HepG2 (cell line): ENCODE results near the gene ALG3.

Experiments used
- CREM ChIP-seq, 2 experiments: sonication (generic) in 1 of 2; formaldehyde crosslinking in 1 of 2; IDR thresholded peaks; 2 replicates each; pipeline versions ENCODE4 v1.4.0 to v1.6.1; 2016 to 2020; ENCODE audit warnings: antibody characterized with exemption in 1 of 2, mild to moderate bottlenecking in 1 of 2, missing genetic modification reagents in 1 of 2
- FOSL2 ChIP-seq: sonication (generic); formaldehyde crosslinking; IDR thresholded peaks from 2 replicates; pipeline ENCODE4 v1.4.0; 2020; ENCODE audit warnings: missing genetic modification reagents
- HNRNPH1 ChIP-seq: fragments of 200-400 bp; formaldehyde crosslinking; optimal IDR thresholded peaks from 2 replicates; pipeline ENCODE3; 2017; ENCODE audit warnings: mild to moderate bottlenecking, low read depth, low read length
- IRX3 ChIP-seq: sonication (generic); formaldehyde crosslinking; IDR thresholded peaks from 2 replicates; pipeline ENCODE4 v1.8.1; 2023; ENCODE audit warnings: mild to moderate bottlenecking, low read depth, missing genetic modification reagents, borderline replicate concordance
- JUN ChIP-seq: sonication (generic); formaldehyde crosslinking; IDR thresholded peaks from 2 replicates; pipeline ENCODE4 v1.4.0; 2020; ENCODE audit warnings: mild to moderate bottlenecking, missing genetic modification reagents
- KDM3A ChIP-seq: IDR thresholded peaks from 2 replicates; pipeline ENCODE4 v1.6.1; 2018; ENCODE audit warnings: low read depth, missing compliant biosample characterization
- NKX3-1 ChIP-seq: sonication (generic); formaldehyde crosslinking; IDR thresholded peaks from 2 replicates; pipeline ENCODE4 v1.5.0; 2020; ENCODE audit warnings: missing genetic modification reagents
- PCBP2 ChIP-seq: fragments of 200-400 bp; formaldehyde crosslinking; optimal IDR thresholded peaks from 2 replicates; pipeline ENCODE3; 2018; ENCODE audit warnings: low read length, low read depth; ENCODE audit not compliant: poor library complexity, severe bottlenecking
- POLR2A ChIP-seq, 2 experiments: IDR thresholded peaks; 2 replicates each; pipeline ENCODE4 v1.6.1; 2011; ENCODE audit warnings: low read depth in 2 of 2, low read length in 2 of 2, mild to moderate bottlenecking in 1 of 2, moderate library complexity in 1 of 2; ENCODE audit not compliant: insufficient read depth in 1 of 2
- ZKSCAN1 ChIP-seq: fragments of 150-350 bp; IDR thresholded peaks from 2 replicates; pipeline ENCODE4 v1.6.1; 2014; ENCODE audit warnings: low read length
- ZNF10 ChIP-seq: sonication (generic); formaldehyde crosslinking; IDR thresholded peaks from 2 replicates; pipeline ENCODE4 v1.4.0; 2020; ENCODE audit warnings: mild to moderate bottlenecking, low read depth, missing genetic modification reagents, borderline replicate concordance
- TF ChIP-seq, protein P1 (sequence below): sonication (generic); formaldehyde crosslinking; IDR thresholded peaks from 2 replicates; pipeline ENCODE4 v1.5.0; 2020; ENCODE audit warnings: mild to moderate bottlenecking, missing genetic modification reagents, moderate library complexity
- TF ChIP-seq, protein P2 (sequence below): sonication (generic); formaldehyde crosslinking; IDR thresholded peaks from 2 replicates; pipeline ENCODE4 v1.4.0; 2020; ENCODE audit warnings: missing genetic modification reagents
- TF ChIP-seq, protein P3 (sequence below): sonication (generic); formaldehyde crosslinking; IDR thresholded peaks from 2 replicates; pipeline ENCODE4 v1.5.0; 2020; ENCODE audit warnings: mild to moderate bottlenecking, missing genetic modification reagents

DNA sequence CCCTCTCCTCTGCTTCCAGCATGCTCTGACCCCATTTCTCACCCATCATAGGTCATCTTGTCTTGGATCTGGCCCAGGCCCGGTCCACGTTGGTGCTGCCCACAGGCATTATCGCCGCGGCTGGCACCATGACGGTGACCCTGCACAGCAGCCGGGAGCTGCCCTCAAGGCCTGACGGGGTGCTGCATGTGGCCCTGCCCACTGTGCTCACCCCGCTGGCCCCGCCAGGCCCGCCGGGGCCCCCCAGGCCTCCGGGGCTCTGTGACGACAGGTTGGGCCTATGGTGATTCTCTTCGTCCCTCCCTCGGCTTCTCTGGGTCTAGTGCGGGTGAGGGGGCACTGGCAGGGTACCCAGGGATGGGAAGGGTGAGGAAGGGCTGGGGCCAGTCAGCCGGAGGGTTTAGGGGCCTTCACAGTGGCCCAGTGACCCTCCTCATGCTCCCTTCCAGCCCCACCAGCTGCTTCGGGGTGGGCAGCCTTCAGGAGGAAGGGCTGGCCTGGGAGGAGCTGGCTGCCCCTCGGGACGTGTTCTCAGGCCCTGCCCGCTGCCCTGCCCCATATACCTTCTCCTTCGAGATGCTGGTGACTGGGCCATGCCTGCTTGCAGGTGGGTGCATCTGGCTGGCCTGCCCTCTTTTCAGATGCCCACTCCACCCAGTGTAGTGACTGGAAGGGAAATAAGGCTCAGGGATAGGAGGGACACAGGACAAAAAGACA lies 15.5 kb downstream of the ALG3 start:
- TF ChIP-seq, protein P1, sequence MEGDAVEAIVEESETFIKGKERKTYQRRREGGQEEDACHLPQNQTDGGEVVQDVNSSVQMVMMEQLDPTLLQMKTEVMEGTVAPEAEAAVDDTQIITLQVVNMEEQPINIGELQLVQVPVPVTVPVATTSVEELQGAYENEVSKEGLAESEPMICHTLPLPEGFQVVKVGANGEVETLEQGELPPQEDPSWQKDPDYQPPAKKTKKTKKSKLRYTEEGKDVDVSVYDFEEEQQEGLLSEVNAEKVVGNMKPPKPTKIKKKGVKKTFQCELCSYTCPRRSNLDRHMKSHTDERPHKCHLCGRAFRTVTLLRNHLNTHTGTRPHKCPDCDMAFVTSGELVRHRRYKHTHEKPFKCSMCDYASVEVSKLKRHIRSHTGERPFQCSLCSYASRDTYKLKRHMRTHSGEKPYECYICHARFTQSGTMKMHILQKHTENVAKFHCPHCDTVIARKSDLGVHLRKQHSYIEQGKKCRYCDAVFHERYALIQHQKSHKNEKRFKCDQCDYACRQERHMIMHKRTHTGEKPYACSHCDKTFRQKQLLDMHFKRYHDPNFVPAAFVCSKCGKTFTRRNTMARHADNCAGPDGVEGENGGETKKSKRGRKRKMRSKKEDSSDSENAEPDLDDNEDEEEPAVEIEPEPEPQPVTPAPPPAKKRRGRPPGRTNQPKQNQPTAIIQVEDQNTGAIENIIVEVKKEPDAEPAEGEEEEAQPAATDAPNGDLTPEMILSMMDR (CRISPR knock-in tag) = no peak
- TF ChIP-seq CREM (IDR thresholded peaks at IDR 0.05) = no peak
- TF ChIP-seq CREM (CRISPR knock-in tag; IDR thresholded peaks at IDR 0.05) = no peak
- no peak for TF ChIP-seq PCBP2
- TF ChIP-seq FOSL2 = no peak
- no peak for TF ChIP-seq POLR2A (IDR thresholded peaks at IDR 0.05; ENCODE audit: insufficient read depth in 1 of 2, low read depth in 2 of 2, low read length in 2 of 2)
- no peak for TF ChIP-seq NKX3-1 (CRISPR knock-in tag)
- TF ChIP-seq KDM3A = no peak
- no peak for TF ChIP-seq IRX3 (CRISPR knock-in tag)
- no peak for TF ChIP-seq HNRNPH1
- no peak for TF ChIP-seq JUN (CRISPR knock-in tag)
- TF ChIP-seq, protein P2, sequence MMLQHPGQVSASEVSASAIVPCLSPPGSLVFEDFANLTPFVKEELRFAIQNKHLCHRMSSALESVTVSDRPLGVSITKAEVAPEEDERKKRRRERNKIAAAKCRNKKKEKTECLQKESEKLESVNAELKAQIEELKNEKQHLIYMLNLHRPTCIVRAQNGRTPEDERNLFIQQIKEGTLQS (CRISPR knock-in tag) = no peak
- TF ChIP-seq, protein P3, sequence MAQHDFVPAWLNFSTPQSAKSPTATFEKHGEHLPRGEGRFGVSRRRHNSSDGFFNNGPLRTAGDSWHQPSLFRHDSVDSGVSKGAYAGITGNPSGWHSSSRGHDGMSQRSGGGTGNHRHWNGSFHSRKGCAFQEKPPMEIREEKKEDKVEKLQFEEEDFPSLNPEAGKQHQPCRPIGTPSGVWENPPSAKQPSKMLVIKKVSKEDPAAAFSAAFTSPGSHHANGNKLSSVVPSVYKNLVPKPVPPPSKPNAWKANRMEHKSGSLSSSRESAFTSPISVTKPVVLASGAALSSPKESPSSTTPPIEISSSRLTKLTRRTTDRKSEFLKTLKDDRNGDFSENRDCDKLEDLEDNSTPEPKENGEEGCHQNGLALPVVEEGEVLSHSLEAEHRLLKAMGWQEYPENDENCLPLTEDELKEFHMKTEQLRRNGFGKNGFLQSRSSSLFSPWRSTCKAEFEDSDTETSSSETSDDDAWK (CRISPR knock-in tag) = no peak
- TF ChIP-seq ZNF10 (CRISPR knock-in tag) = no peak
- no peak for TF ChIP-seq ZKSCAN1
